ENCODE data around the gene DSC2. TPM values are rescaled to one million over a fixed set of nuclear protein-coding genes. Genes with fewer than 3 reads are reported as not detected.

DSC2 gene
- total and polyA plus RNA-seq, 4 donors, result 2.3 to 15.4 (median 10.4) TPM

GRCh38 chr18:31045599-31045998, 56.6 kb downstream of the DSC2 start:
- H3K27ac ChIP-seq (ENCODE audit: low read depth in 1 of 2, low read length in 1 of 2), result no peak overlapping the region
- H3K9ac ChIP-seq (ENCODE audit: insufficient read depth in 1 of 2, low read length in 2 of 2), result no peak overlapping the region
- H3K4me1 ChIP-seq (ENCODE audit: control insufficient read depth in 5 of 5, insufficient read depth in 5 of 5, low read length in 5 of 5), result peaks cover 0 to 27% (median 4%) of the 10 kb centered on the region in 5 donors
- 86% methylated on average over 6 of the region's 6 CpGs for WGBS, 2 donors
- TF ChIP-seq CTCF (IDR thresholded peaks at IDR 0.05; ENCODE audit: control extremely low read depth, extremely low read depth), result no peak
- no peak overlapping the region for H3K4me3 ChIP-seq
- no peak for ATAC-seq (ENCODE audit: insufficient read depth, low FRiP score)
- no peaks in the 10 kb centered on the region for H3K36me3 ChIP-seq (ENCODE audit: control insufficient read depth in 4 of 4, insufficient read depth in 4 of 4, low read length in 4 of 4)
- H3K27me3 ChIP-seq (ENCODE audit: control insufficient read depth in 3 of 3, insufficient read depth in 3 of 3, low read length in 2 of 3), result peaks cover 0 to 49% (median 43%) of the 10 kb centered on the region in 3 donors
- DNase-seq, result no peak
- H3K9me3 ChIP-seq (ENCODE audit: control insufficient read depth in 4 of 4, insufficient read depth in 3 of 4, low read length in 3 of 4), result peaks cover 0 to 4% (median 0%) of the 10 kb centered on the region in 4 donors

- no peak for TF ChIP-seq CTCF (IDR thresholded peaks at IDR 0.05; ENCODE audit: control extremely low read depth, extremely low read depth)
- H3K27ac ChIP-seq (ENCODE audit: low read depth in 1 of 2, low read length in 1 of 2), result no peak overlapping the region
- H3K9ac ChIP-seq (ENCODE audit: insufficient read depth in 1 of 2, low read length in 2 of 2), result no peak overlapping the region
- peaks cover 0 to 4% (median 0%) of the 10 kb centered on the region in 4 donors for H3K9me3 ChIP-seq (ENCODE audit: control insufficient read depth in 4 of 4, insufficient read depth in 3 of 4, low read length in 3 of 4)
- DNase-seq, result no peak
- 59 to 80% methylated on average over 3 of the region's 3 CpGs for WGBS, 2 donors
- ATAC-seq (ENCODE audit: insufficient read depth, low FRiP score), result no peak
- H3K4me1 ChIP-seq (ENCODE audit: control insufficient read depth in 5 of 5, insufficient read depth in 5 of 5, low read length in 5 of 5), result peaks cover 0 to 30% (median 4%) of the 10 kb centered on the region in 5 donors
- peaks cover 0 to 55% (median 50%) of the 10 kb centered on the region in 3 donors for H3K27me3 ChIP-seq (ENCODE audit: control insufficient read depth in 3 of 3, insufficient read depth in 3 of 3, low read length in 2 of 3)
- no peak overlapping the region for H3K4me3 ChIP-seq
- no peaks in the 10 kb centered on the region for H3K36me3 ChIP-seq (ENCODE audit: control insufficient read depth in 4 of 4, insufficient read depth in 4 of 4, low read length in 4 of 4)
These were observed 57.3 kb downstream of the DSC2 start for GRCh38 chr18:31044926-31045325.

GRCh38 chr18:31043709-31044108, 58.5 kb downstream of the DSC2 start:
- no peak overlapping the region for H3K9ac ChIP-seq (ENCODE audit: insufficient read depth in 1 of 2, low read length in 2 of 2)
- H3K4me1 ChIP-seq (ENCODE audit: control insufficient read depth in 5 of 5, insufficient read depth in 5 of 5, low read length in 5 of 5), result peaks cover 0 to 30% (median 4%) of the 10 kb centered on the region in 5 donors
- no peaks in the 10 kb centered on the region for H3K36me3 ChIP-seq (ENCODE audit: control insufficient read depth in 4 of 4, insufficient read depth in 4 of 4, low read length in 4 of 4)
- DNase-seq, result no peak
- no peak for TF ChIP-seq CTCF (IDR thresholded peaks at IDR 0.05; ENCODE audit: control extremely low read depth, extremely low read depth)
- H3K27me3 ChIP-seq (ENCODE audit: control insufficient read depth in 3 of 3, insufficient read depth in 3 of 3, low read length in 2 of 3), result peaks cover 0 to 65% (median 60%) of the 10 kb centered on the region in 3 donors
- no peak overlapping the region for H3K4me3 ChIP-seq
- no peak for ATAC-seq (ENCODE audit: insufficient read depth, low FRiP score)
- no peak overlapping the region for H3K27ac ChIP-seq (ENCODE audit: low read depth in 1 of 2, low read length in 1 of 2)
- WGBS, 2 donors, result 65% methylated on average over 7 of the region's 7 CpGs
- peaks cover 0 to 4% (median 0%) of the 10 kb centered on the region in 4 donors for H3K9me3 ChIP-seq (ENCODE audit: control insufficient read depth in 4 of 4, insufficient read depth in 3 of 4, low read length in 3 of 4)
